ENCODE data around the gene SCYGR2. TPM values are rescaled to one million over a fixed set of nuclear protein-coding genes. Genes with fewer than 3 reads are reported as not detected.
A peak's percentile ranks its signal among the peaks of the same experiment; 100 is the strongest.

Gene SCYGR2
- total RNA-seq, 1 donor, result not detected

DNA sequence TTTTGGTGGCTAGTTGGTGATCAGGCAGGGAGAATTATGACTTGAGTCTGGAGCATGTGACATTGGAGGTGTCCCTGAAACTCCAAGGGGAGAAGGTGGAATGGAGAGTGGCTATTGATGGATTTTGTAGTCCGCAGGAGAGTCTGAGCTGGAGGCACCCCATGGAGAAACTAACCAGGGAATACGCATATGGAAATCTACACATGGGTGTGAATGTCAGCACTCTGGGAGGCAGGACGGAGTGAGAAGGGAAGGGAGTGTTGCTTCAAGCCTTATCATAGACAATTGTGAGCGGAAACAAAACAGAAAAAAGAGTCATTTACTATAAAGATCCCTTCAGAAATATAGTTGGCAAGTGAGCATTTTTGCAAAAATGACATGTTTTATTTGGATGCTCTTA lies 17.9 kb downstream of the SCYGR2 start:
- TF ChIP-seq, protein P1, sequence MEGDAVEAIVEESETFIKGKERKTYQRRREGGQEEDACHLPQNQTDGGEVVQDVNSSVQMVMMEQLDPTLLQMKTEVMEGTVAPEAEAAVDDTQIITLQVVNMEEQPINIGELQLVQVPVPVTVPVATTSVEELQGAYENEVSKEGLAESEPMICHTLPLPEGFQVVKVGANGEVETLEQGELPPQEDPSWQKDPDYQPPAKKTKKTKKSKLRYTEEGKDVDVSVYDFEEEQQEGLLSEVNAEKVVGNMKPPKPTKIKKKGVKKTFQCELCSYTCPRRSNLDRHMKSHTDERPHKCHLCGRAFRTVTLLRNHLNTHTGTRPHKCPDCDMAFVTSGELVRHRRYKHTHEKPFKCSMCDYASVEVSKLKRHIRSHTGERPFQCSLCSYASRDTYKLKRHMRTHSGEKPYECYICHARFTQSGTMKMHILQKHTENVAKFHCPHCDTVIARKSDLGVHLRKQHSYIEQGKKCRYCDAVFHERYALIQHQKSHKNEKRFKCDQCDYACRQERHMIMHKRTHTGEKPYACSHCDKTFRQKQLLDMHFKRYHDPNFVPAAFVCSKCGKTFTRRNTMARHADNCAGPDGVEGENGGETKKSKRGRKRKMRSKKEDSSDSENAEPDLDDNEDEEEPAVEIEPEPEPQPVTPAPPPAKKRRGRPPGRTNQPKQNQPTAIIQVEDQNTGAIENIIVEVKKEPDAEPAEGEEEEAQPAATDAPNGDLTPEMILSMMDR (IDR thresholded peaks at IDR 0.05; ENCODE audit: insufficient read depth, low read length), result no peak
- no peak overlapping the region for H3K4me3 ChIP-seq (ENCODE audit: low read depth, low read length)
- DNase-seq (ENCODE audit: low read depth), result no peak

DNA sequence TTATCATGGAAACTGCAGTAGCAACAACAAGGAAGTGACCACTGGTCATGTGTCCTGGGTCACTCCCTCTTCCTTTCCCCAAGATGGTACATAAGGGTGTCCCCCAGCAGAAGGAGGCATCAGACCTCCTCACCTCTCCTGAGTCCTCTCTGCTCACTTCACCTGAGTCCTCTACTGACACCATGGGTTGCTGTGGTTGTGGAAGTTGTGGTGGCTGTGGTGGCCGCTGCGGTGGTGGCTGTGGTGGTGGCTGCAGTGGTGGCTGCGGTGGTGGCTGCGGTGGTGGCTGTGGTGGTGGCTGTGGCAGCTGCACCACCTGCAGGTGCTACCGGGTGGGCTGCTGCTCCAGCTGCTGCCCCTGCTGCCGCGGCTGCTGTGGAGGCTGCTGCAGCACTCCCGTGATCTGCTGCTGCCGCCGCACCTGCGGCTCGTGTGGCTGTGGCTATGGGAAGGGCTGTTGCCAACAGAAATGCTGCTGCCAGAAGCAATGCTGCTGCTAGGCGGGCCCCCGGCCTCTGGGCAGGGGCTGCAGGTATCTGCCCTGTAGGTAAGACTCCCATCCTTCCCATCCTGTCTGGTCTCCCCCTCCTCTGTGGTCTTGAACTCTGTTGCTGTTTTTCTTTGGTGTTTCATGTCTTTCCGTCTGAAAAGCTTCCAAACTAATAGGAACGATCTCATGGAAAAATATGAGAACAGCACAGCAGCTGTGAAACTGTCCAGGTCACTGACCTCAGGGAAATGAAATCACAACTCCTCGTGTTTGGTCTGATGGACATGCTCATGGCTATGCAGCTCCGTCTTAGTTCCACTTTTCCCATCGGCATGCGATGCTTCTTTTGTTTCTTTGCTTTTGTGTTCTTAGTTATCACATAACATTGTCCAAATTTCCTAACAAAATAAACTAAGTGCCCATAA lies 18.9 kb downstream of the SCYGR2 start, which contains the start of gene SCYGR4:
Gene SCYGR4, plus strand, starts transcription at position 183 of the 915 bp plus-strand sequence. Its CDS starts 0 bp downstream, at position 183.
- DNase-seq (ENCODE audit: low read depth), result peak; percentile 62
- TF ChIP-seq, protein P1 (IDR thresholded peaks at IDR 0.05; ENCODE audit: insufficient read depth, low read length), result no peak
- no peak within 1 kb of the TSS for H3K4me3 ChIP-seq (ENCODE audit: low read depth, low read length)

DNA sequence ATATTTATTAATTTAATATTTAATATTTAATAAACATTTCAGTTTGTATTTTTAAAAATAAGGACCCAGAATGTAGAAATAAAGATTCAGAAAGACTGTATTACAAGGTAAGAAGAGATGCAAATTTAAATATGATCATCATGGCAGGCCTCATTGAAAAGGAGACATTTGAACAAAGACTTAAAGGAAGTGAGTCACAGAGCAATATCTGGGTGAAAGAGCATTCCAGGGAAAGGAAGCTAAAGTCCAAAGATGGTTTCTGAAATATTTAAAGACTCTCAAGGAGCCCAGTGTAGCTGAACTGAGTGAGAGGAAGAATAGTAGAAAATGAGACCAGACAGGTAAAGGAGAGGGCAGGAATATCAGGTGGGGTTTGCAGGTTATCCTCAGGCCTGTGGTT lies 24.5 kb downstream of the SCYGR2 start:
- TF ChIP-seq, protein P1 (IDR thresholded peaks at IDR 0.05; ENCODE audit: insufficient read depth, low read length), result no peak
- peak; percentile 75 for DNase-seq (ENCODE audit: low read depth)
- no peak overlapping the region for H3K4me3 ChIP-seq (ENCODE audit: low read depth, low read length)

DNA sequence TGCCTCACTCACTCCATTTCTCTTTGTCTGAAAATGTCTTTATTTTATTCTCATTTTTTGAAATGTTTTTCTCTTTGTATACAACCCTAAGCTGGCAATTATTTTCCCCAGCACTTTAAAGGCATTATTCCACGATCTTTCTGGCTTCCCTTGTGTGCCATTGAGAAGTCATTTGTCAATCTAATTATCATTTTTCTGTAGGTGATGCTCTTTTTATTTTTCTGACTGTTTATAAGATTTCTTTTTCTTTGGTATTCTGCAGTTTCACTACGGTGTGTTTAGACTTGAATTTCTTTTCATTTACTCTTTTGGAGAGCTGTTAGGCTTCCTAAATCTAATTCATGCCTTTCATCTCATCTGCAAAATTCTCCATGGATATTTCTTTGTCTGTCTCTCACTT lies 26.7 kb downstream of the SCYGR2 start:
- DNase-seq (ENCODE audit: low read depth), result no peak
- TF ChIP-seq, protein P1 (IDR thresholded peaks at IDR 0.05; ENCODE audit: insufficient read depth, low read length), result no peak
- H3K4me3 ChIP-seq (ENCODE audit: low read depth, low read length), result no peak overlapping the region

DNA sequence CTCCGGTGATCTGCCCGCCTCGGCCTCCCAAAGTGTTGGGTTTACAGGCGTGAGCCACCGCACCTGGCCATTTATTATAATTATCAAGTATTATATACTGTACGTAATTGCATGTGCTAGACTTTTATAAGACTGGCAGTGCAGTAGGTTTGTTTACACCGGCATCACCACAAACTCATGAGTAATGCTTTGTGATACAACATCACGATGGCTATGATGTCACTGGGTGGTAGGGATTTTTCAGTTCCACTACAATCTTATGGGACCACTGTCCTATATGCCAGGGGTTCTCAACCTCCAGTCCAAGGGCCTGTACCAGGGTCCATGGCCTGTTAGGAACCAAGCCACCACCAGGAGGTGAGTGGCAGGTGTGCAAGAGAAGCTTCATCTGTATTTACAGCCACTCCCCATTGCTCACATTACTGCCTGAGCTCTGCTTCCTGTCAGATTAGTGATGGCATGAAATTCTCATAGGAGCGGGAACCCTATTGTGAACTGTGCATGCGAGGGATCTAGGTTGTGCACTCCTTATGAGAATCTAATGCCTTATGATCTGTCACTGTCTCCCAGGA lies 28.0 kb downstream of the SCYGR2 start:
- no peak overlapping the region for H3K4me3 ChIP-seq (ENCODE audit: low read depth, low read length)
- TF ChIP-seq, protein P1 (IDR thresholded peaks at IDR 0.05; ENCODE audit: insufficient read depth, low read length), result no peak
- DNase-seq (ENCODE audit: low read depth), result no peak

DNA sequence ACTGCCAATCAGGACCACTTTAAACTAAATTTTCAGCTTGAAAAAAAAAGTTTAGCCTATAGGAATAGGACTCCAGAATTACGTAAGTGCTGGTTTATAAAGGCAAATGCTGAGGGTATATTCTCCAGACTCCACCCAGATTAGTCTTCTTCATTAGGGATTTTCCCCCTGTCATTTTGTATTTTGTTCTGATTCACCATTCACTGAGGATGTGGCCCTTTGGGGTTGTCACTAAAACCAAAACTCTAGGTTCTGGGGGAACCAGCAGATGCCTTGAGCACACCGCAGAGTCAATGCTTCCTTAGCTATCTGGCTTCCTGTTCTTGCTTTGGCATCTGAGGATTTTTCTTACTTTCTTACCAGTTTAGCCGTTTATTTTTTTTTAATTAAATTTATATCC lies 29.1 kb downstream of the SCYGR2 start:
- no peak overlapping the region for H3K4me3 ChIP-seq (ENCODE audit: low read depth, low read length)
- TF ChIP-seq, protein P1 (IDR thresholded peaks at IDR 0.05; ENCODE audit: insufficient read depth, low read length), result no peak
- no peak for DNase-seq (ENCODE audit: low read depth)
